Glomerular visceral epithelial cell (primary cell): ENCODE data around the gene CBLL1.

ENCODE experiments used
- DNase-seq: peaks from one replicate; pipeline ENCODE4 v3.0.0-alpha.2; 2016; ENCODE audit errors: extremely low spot score

CBLL1 gene

GRCh38 chr7:107742678-107743566 is 1.0 kb upstream of the CBLL1 start:
- DNase-seq = no peak

GRCh38 chr7:107744345-107744750 is 406 bp downstream of the CBLL1 start:
- peak; percentile 41 for DNase-seq

GRCh38 chr7:107746006-107746405 is 2.1 kb downstream of the CBLL1 start:
- no peak for DNase-seq

- DNase-seq = no peak
Measured at GRCh38 chr7:107751113-107751512, 7.2 kb downstream of the CBLL1 start.

- no peak for DNase-seq
Measured at GRCh38 chr7:107754642-107755041, 10.7 kb downstream of the CBLL1 start.

GRCh38 chr7:107758667-107759066 is 14.7 kb downstream of the CBLL1 start:
- no peak for DNase-seq

- no peak for DNase-seq
Measured at GRCh38 chr7:107767391-107767790, 23.4 kb downstream of the CBLL1 start.

- DNase-seq = no peak
Measured at GRCh38 chr7:107768263-107768662, 24.3 kb downstream of the CBLL1 start.

- no peak for DNase-seq
Measured at GRCh38 chr7:107773027-107773426, 29.1 kb downstream of the CBLL1 start.

- DNase-seq = no peak
Measured at GRCh38 chr7:107777702-107778101, 33.8 kb downstream of the CBLL1 start.

- no peak for DNase-seq
Measured at GRCh38 chr7:107778283-107778682, 34.3 kb downstream of the CBLL1 start.

- DNase-seq = no peak
Measured at GRCh38 chr7:107779647-107780099, 35.7 kb downstream of the CBLL1 start.

GRCh38 chr7:107782374-107782773 is 38.4 kb downstream of the CBLL1 start:
- no peak for DNase-seq

GRCh38 chr7:107783648-107784047 is 39.7 kb downstream of the CBLL1 start:
- DNase-seq = no peak

- no peak for DNase-seq
Measured at GRCh38 chr7:107785170-107785569, 41.2 kb downstream of the CBLL1 start.

GRCh38 chr7:107785926-107786325 is 42.0 kb downstream of the CBLL1 start:
- no peak for DNase-seq

- no peak for DNase-seq
Measured at GRCh38 chr7:107788216-107788615, 44.3 kb downstream of the CBLL1 start.

GRCh38 chr7:107788662-107789061 is 44.7 kb downstream of the CBLL1 start:
- DNase-seq = no peak

GRCh38 chr7:107789647-107790046 is 45.7 kb downstream of the CBLL1 start:
- DNase-seq = no peak

GRCh38 chr7:107792364-107792763 is 48.4 kb downstream of the CBLL1 start:
- DNase-seq = no peak

GRCh38 chr7:107799647-107800264 is 55.8 kb downstream of the CBLL1 start:
- DNase-seq = no peak

GRCh38 chr7:107803009-107803610 is 59.2 kb downstream of the CBLL1 start, which contains the start of gene SLC26A3:
Gene SLC26A3 (minus strand): TSS chr7:107803223. CDS start chr7:107794509, 8,714 bp downstream.
- no peak for DNase-seq

- no peak for DNase-seq
Measured at GRCh38 chr7:107809179-107809578, 65.2 kb downstream of the CBLL1 start.
